ENCODE data around the gene FN1. TPM values are rescaled to one million over a fixed set of nuclear protein-coding genes. Genes with fewer than 3 reads are reported as not detected.
"Not testable (repeated sequence)": the region's sequence is repeated elsewhere in the genome, so short reads cannot be mapped to it uniquely, and the experiment has no call there.

Gene FN1
- total RNA-seq, 5 donors from 2014 or later (not counting 1 experiment from before 2014, with no cell fraction given), result 5.7 to 7.1 (median 6.7) TPM; not detected in 2

GRCh38 chr2:215316336-215316735 is 119.5 kb downstream of the FN1 start:
- DNase-seq (no peak), ATAC-seq (replicated peaks in 1 of 4) (no peak)
- peaks cover 48 to 57% (median 52%) of the 10 kb centered on the region in 3 donors for H3K4me1 Mint-ChIP-seq
- peaks cover 0 to 38% of the 10 kb centered on the region in 2 donors for H3K36me3 ChIP-seq (ENCODE audit: control insufficient read depth in 2 of 2, extremely low read depth in 1 of 2, insufficient read depth in 1 of 2, low read length in 1 of 2)
- ChIA-PET POLR2A (no interaction called here), CTCF (no interaction called here)
- H3K4me3 Mint-ChIP-seq, result no peak overlapping the region
- no peaks in the 10 kb centered on the region for H3K9me3 Mint-ChIP-seq
- no peaks in the 10 kb centered on the region for H3K9me3 ChIP-seq
- H3K4me3 ChIP-seq (ENCODE audit: control insufficient read depth in 1 of 2, extremely low read depth in 1 of 2, low read length in 1 of 2), result no peak overlapping the region
- no peaks in the 10 kb centered on the region for H3K27me3 ChIP-seq (replicated peaks in 1 of 2; ENCODE audit: control insufficient read depth in 2 of 2, extremely low read depth in 1 of 2, insufficient read depth in 2 of 2, low read length in 1 of 2)
- H3K36me3 Mint-ChIP-seq, result peaks cover 50% of the 10 kb centered on the region
- peak overlapping the region; percentile 3 to 28 for H3K27ac Mint-ChIP-seq
- H3K4me1 ChIP-seq (ENCODE audit: control insufficient read depth in 1 of 2, extremely low read depth in 1 of 2, insufficient read depth in 2 of 2, low read length in 2 of 2), result peaks cover 9 to 15% of the 10 kb centered on the region in 2 experiments
- H3K27ac ChIP-seq (ENCODE audit: low read length), result no peak overlapping the region
- H3K27me3 Mint-ChIP-seq, result no peaks in the 10 kb centered on the region
- WGBS (ENCODE audit: insufficient coverage), result no CpG with 5 or more reads among the region's 2 CpGs

- H3K4me3 Mint-ChIP-seq, result peak overlapping the region in 1 of 3 donors; percentile 12
- Histone ChIP-seq H3K27me3 (replicated peaks in 1 of 2; ENCODE audit: control insufficient read depth in 2 of 2, extremely low read depth in 1 of 2, insufficient read depth in 2 of 2, low read length in 1 of 2) (no peaks in the 10 kb centered on the region), H3K9me3 (no peaks in the 10 kb centered on the region), H3K36me3 (ENCODE audit: control insufficient read depth in 2 of 2, extremely low read depth in 1 of 2, insufficient read depth in 1 of 2, low read length in 1 of 2) (peaks cover 0 to 29% of the 10 kb centered on the region in 2 donors), H3K4me1 (ENCODE audit: control insufficient read depth in 1 of 2, extremely low read depth in 1 of 2, insufficient read depth in 2 of 2, low read length in 2 of 2) (peaks cover 9 to 21% of the 10 kb centered on the region in 2 experiments), H3K27ac (ENCODE audit: low read length) (no peak overlapping the region), H3K4me3 (ENCODE audit: control insufficient read depth in 1 of 2, extremely low read depth in 1 of 2, low read length in 1 of 2) (no peak overlapping the region)
- H3K4me1 Mint-ChIP-seq, result peaks cover 40 to 53% (median 47%) of the 10 kb centered on the region in 3 donors
- H3K27ac Mint-ChIP-seq, result peak overlapping the region in 1 of 2 donors; percentile 59
- ATAC-seq (replicated peaks in 1 of 4), result no peak
- DNase-seq, result no peak
- no peaks in the 10 kb centered on the region for H3K9me3 Mint-ChIP-seq
- 88% methylated on average over 1 of the region's 2 CpGs for WGBS (ENCODE audit: insufficient coverage)
- H3K27me3 Mint-ChIP-seq, result no peaks in the 10 kb centered on the region
- CTCF ChIA-PET, result no interaction called here
- POLR2A ChIA-PET, result no interaction called here
- peaks cover 42% of the 10 kb centered on the region for H3K36me3 Mint-ChIP-seq
Observed at GRCh38 chr2:215315301-215315700, 120.6 kb downstream of the FN1 start.

GRCh38 chr2:215314896-215315295 is 121.0 kb downstream of the FN1 start:
- H3K36me3 Mint-ChIP-seq, result peaks cover 38% of the 10 kb centered on the region
- Histone ChIP-seq H3K9me3 (no peaks in the 10 kb centered on the region), H3K36me3 (ENCODE audit: control insufficient read depth in 2 of 2, extremely low read depth in 1 of 2, insufficient read depth in 1 of 2, low read length in 1 of 2) (peaks cover 0 to 26% of the 10 kb centered on the region in 2 donors), H3K27me3 (replicated peaks in 1 of 2; ENCODE audit: control insufficient read depth in 2 of 2, extremely low read depth in 1 of 2, insufficient read depth in 2 of 2, low read length in 1 of 2) (no peaks in the 10 kb centered on the region), H3K4me1 (ENCODE audit: control insufficient read depth in 1 of 2, extremely low read depth in 1 of 2, insufficient read depth in 2 of 2, low read length in 2 of 2) (peaks cover 9 to 21% of the 10 kb centered on the region in 2 experiments), H3K4me3 (ENCODE audit: control insufficient read depth in 1 of 2, extremely low read depth in 1 of 2, low read length in 1 of 2) (no peak overlapping the region), H3K27ac (ENCODE audit: low read length) (no peak overlapping the region)
- H3K4me1 Mint-ChIP-seq, result peaks cover 36 to 51% (median 44%) of the 10 kb centered on the region in 3 donors
- POLR2A ChIA-PET, result no interaction called here
- H3K9me3 Mint-ChIP-seq, result no peaks in the 10 kb centered on the region
- DNase-seq (no peak), ATAC-seq (replicated peaks in 1 of 4) (no peak)
- CTCF ChIA-PET, result interaction anchor here in 1 of 2 donors (0.7 kb wide), 1 partner anchor 136 kb away, joined by 3 read pairs; no protein-coding TSS in a partner anchor
- peak overlapping the region in 1 of 3 donors; percentile 12 for H3K4me3 Mint-ChIP-seq
- H3K27ac Mint-ChIP-seq, result peak overlapping the region in 1 of 2 donors; percentile 59
- WGBS (ENCODE audit: insufficient coverage), result no CpG with 5 or more reads among the region's 1 CpG
- no peaks in the 10 kb centered on the region for H3K27me3 Mint-ChIP-seq

- H3K27ac Mint-ChIP-seq, result peak overlapping the region; percentile 72 to 92
- ATAC-seq (replicated peaks in 1 of 4) (no peak), DNase-seq (no peak)
- Histone ChIP-seq H3K9me3 (no peaks in the 10 kb centered on the region), H3K36me3 (ENCODE audit: control insufficient read depth in 2 of 2, extremely low read depth in 1 of 2, insufficient read depth in 1 of 2, low read length in 1 of 2) (peaks cover 0 to 14% of the 10 kb centered on the region in 2 donors), H3K4me3 (ENCODE audit: control insufficient read depth in 1 of 2, extremely low read depth in 1 of 2, low read length in 1 of 2) (no peak overlapping the region), H3K27ac (ENCODE audit: low read length) (no peak overlapping the region), H3K4me1 (ENCODE audit: control insufficient read depth in 1 of 2, extremely low read depth in 1 of 2, insufficient read depth in 2 of 2, low read length in 2 of 2) (peaks cover 9 to 21% of the 10 kb centered on the region in 2 experiments), H3K27me3 (replicated peaks in 1 of 2; ENCODE audit: control insufficient read depth in 2 of 2, extremely low read depth in 1 of 2, insufficient read depth in 2 of 2, low read length in 1 of 2) (no peaks in the 10 kb centered on the region)
- ChIA-PET CTCF (no interaction called here), POLR2A (no interaction called here)
- peaks cover 30% of the 10 kb centered on the region for H3K36me3 Mint-ChIP-seq
- no peaks in the 10 kb centered on the region for H3K27me3 Mint-ChIP-seq
- peaks cover 36 to 49% (median 42%) of the 10 kb centered on the region in 3 donors for H3K4me1 Mint-ChIP-seq
- WGBS (ENCODE audit: insufficient coverage), result no CpG with 5 or more reads among the region's 4 CpGs
- H3K4me3 Mint-ChIP-seq, result peak overlapping the region; percentile 85 to 95 (median 89)
- H3K9me3 Mint-ChIP-seq, result no peaks in the 10 kb centered on the region
Observed at GRCh38 chr2:215313255-215313613, 122.6 kb downstream of the FN1 start.

- DNase-seq, result peak; percentile 71 to 92 (median 82)
- peak; percentile 97 to 99 (median 98) for ATAC-seq (replicated peaks in 1 of 4)
- Histone ChIP-seq H3K4me3 (ENCODE audit: control insufficient read depth in 1 of 2, extremely low read depth in 1 of 2, low read length in 1 of 2) (peak within 1 kb of the TSS; percentile 96 to 99), H3K4me1 (ENCODE audit: control insufficient read depth in 1 of 2, extremely low read depth in 1 of 2, insufficient read depth in 2 of 2, low read length in 2 of 2) (peaks cover 9 to 21% of the 10 kb centered on the region in 2 experiments), H3K27ac (ENCODE audit: low read length) (peak within 1 kb of the TSS; percentile 42), H3K9me3 (no peaks in the 10 kb centered on the region), H3K27me3 (replicated peaks in 1 of 2; ENCODE audit: control insufficient read depth in 2 of 2, extremely low read depth in 1 of 2, insufficient read depth in 2 of 2, low read length in 1 of 2) (no peaks in the 10 kb centered on the region), H3K36me3 (ENCODE audit: control insufficient read depth in 2 of 2, extremely low read depth in 1 of 2, insufficient read depth in 1 of 2, low read length in 1 of 2) (peaks cover 0 to 11% of the 10 kb centered on the region in 2 donors)
- peaks cover 36 to 41% (median 36%) of the 10 kb centered on the region in 3 donors for H3K4me1 Mint-ChIP-seq
- H3K4me3 Mint-ChIP-seq, result peak within 1 kb of the TSS; percentile 85 to 95 (median 89)
- peak within 1 kb of the TSS; percentile 91 to 92 for H3K27ac Mint-ChIP-seq
- WGBS (ENCODE audit: insufficient coverage), result under 1% methylated on average over 64 of the region's 64 CpGs
- ChIA-PET POLR2A (no interaction called here), CTCF (interaction anchor here (0.5 to 0.6 kb wide), 4 partner anchors 334 to 806 kb away, joined by 3 read pairs; no protein-coding TSS in a partner anchor)
- H3K9me3 Mint-ChIP-seq, result no peaks in the 10 kb centered on the region
- no peaks in the 10 kb centered on the region for H3K27me3 Mint-ChIP-seq
- peaks cover 27% of the 10 kb centered on the region for H3K36me3 Mint-ChIP-seq
Observed at GRCh38 chr2:215311625-215312396, 124.1 kb downstream of the FN1 start, which contains the start of gene ATIC. TSS of gene ATIC (plus strand) at chr2:215312059. CDS start at chr2:215312143, 84 bp downstream.

GRCh38 chr2:215311259-215311624 is 124.6 kb downstream of the FN1 start:
- H3K27ac ChIP-seq (ENCODE audit: low read length), result peak overlapping the region; percentile 42
- DNase-seq (peak in 3 of 35 experiments; percentile 9 to 12 (median 12)), ATAC-seq (replicated peaks in 1 of 4) (peak in 2 of 4 experiments; percentile 4 to 5)
- H3K27me3 Mint-ChIP-seq; H3K9me3 ChIP-seq; H3K27me3 ChIP-seq (replicated peaks in 1 of 2; ENCODE audit: control insufficient read depth in 2 of 2, extremely low read depth in 1 of 2, insufficient read depth in 2 of 2, low read length in 1 of 2); H3K9me3 Mint-ChIP-seq; POLR2A ChIA-PET; H3K36me3 ChIP-seq (ENCODE audit: control insufficient read depth in 2 of 2, extremely low read depth in 1 of 2, insufficient read depth in 1 of 2, low read length in 1 of 2): not testable (repeated sequence)
- peak overlapping the region; percentile 96 to 99 for H3K4me3 ChIP-seq (ENCODE audit: control insufficient read depth in 1 of 2, extremely low read depth in 1 of 2, low read length in 1 of 2)
- H3K4me1 ChIP-seq (ENCODE audit: control insufficient read depth in 1 of 2, extremely low read depth in 1 of 2, insufficient read depth in 2 of 2, low read length in 2 of 2), result peaks cover 9 to 21% of the 10 kb centered on the region in 2 experiments
- H3K4me1 Mint-ChIP-seq, result peaks cover 34 to 38% (median 34%) of the 10 kb centered on the region in 3 donors
- peak overlapping the region; percentile 85 to 89 (median 85) for H3K4me3 Mint-ChIP-seq
- peaks cover 25% of the 10 kb centered on the region for H3K36me3 Mint-ChIP-seq
- peak overlapping the region; percentile 79 to 84 for H3K27ac Mint-ChIP-seq
- CTCF ChIA-PET, result interaction anchor here in 1 of 2 donors (0.6 kb wide), 1 partner anchor 592 kb away, joined by 3 read pairs; no protein-coding TSS in a partner anchor
- 79% methylated on average over 2 of the region's 13 CpGs for WGBS (ENCODE audit: insufficient coverage)

Data from T-cell (primary cell).